ENCODE measurements around the gene USP9X. TPM values are rescaled to one million over a fixed set of nuclear protein-coding genes. Genes with fewer than 3 reads are reported as not detected.

USP9X gene
- total and polyA plus RNA-seq, 2 of the 8 experiments (the other 6 are each of a cell fraction or from before 2014, with no cell fraction given) = 79.2 to 300 TPM

GRCh38 chrX:41087201-41087600, 2.0 kb downstream of the USP9X start (continued):
- TF ChIP-seq, protein P1, sequence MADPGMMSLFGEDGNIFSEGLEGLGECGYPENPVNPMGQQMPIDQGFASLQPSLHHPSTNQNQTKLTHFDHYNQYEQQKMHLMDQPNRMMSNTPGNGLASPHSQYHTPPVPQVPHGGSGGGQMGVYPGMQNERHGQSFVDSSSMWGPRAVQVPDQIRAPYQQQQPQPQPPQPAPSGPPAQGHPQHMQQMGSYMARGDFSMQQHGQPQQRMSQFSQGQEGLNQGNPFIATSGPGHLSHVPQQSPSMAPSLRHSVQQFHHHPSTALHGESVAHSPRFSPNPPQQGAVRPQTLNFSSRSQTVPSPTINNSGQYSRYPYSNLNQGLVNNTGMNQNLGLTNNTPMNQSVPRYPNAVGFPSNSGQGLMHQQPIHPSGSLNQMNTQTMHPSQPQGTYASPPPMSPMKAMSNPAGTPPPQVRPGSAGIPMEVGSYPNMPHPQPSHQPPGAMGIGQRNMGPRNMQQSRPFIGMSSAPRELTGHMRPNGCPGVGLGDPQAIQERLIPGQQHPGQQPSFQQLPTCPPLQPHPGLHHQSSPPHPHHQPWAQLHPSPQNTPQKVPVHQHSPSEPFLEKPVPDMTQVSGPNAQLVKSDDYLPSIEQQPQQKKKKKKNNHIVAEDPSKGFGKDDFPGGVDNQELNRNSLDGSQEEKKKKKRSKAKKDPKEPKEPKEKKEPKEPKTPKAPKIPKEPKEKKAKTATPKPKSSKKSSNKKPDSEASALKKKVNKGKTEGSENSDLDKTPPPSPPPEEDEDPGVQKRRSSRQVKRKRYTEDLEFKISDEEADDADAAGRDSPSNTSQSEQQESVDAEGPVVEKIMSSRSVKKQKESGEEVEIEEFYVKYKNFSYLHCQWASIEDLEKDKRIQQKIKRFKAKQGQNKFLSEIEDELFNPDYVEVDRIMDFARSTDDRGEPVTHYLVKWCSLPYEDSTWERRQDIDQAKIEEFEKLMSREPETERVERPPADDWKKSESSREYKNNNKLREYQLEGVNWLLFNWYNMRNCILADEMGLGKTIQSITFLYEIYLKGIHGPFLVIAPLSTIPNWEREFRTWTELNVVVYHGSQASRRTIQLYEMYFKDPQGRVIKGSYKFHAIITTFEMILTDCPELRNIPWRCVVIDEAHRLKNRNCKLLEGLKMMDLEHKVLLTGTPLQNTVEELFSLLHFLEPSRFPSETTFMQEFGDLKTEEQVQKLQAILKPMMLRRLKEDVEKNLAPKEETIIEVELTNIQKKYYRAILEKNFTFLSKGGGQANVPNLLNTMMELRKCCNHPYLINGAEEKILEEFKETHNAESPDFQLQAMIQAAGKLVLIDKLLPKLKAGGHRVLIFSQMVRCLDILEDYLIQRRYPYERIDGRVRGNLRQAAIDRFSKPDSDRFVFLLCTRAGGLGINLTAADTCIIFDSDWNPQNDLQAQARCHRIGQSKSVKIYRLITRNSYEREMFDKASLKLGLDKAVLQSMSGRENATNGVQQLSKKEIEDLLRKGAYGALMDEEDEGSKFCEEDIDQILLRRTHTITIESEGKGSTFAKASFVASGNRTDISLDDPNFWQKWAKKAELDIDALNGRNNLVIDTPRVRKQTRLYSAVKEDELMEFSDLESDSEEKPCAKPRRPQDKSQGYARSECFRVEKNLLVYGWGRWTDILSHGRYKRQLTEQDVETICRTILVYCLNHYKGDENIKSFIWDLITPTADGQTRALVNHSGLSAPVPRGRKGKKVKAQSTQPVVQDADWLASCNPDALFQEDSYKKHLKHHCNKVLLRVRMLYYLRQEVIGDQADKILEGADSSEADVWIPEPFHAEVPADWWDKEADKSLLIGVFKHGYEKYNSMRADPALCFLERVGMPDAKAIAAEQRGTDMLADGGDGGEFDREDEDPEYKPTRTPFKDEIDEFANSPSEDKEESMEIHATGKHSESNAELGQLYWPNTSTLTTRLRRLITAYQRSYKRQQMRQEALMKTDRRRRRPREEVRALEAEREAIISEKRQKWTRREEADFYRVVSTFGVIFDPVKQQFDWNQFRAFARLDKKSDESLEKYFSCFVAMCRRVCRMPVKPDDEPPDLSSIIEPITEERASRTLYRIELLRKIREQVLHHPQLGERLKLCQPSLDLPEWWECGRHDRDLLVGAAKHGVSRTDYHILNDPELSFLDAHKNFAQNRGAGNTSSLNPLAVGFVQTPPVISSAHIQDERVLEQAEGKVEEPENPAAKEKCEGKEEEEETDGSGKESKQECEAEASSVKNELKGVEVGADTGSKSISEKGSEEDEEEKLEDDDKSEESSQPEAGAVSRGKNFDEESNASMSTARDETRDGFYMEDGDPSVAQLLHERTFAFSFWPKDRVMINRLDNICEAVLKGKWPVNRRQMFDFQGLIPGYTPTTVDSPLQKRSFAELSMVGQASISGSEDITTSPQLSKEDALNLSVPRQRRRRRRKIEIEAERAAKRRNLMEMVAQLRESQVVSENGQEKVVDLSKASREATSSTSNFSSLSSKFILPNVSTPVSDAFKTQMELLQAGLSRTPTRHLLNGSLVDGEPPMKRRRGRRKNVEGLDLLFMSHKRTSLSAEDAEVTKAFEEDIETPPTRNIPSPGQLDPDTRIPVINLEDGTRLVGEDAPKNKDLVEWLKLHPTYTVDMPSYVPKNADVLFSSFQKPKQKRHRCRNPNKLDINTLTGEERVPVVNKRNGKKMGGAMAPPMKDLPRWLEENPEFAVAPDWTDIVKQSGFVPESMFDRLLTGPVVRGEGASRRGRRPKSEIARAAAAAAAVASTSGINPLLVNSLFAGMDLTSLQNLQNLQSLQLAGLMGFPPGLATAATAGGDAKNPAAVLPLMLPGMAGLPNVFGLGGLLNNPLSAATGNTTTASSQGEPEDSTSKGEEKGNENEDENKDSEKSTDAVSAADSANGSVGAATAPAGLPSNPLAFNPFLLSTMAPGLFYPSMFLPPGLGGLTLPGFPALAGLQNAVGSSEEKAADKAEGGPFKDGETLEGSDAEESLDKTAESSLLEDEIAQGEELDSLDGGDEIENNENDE (IDR thresholded peaks at IDR 0.05; ENCODE audit: insufficient replicate concordance, low read length) = no peak
- TF ChIP-seq CHD2 (IDR thresholded peaks at IDR 0.05; ENCODE audit: low read length) (no peak), RXRA (IDR thresholded peaks at IDR 0.05; ENCODE audit: insufficient read depth, low read depth, low read length) (no peak), RBBP5 (IDR thresholded peaks at IDR 0.05; ENCODE audit: borderline replicate concordance, low read depth, low read length) (no peak), E2F6 (IDR thresholded peaks at IDR 0.05) (no peak), TAF7 (optimal IDR thresholded peaks at IDR 0.05; ENCODE audit: borderline replicate concordance, low read depth, low read length) (no peak), POU5F1 (IDR thresholded peaks at IDR 0.05; ENCODE audit: low read depth, low read length) (no peak), KDM4A (IDR thresholded peaks at IDR 0.05; ENCODE audit: low read depth, low read length, severe bottlenecking) (no peak), SP4 (IDR thresholded peaks at IDR 0.05; ENCODE audit: low read length) (no peak), SUZ12 (IDR thresholded peaks at IDR 0.05; ENCODE audit: low read length) (no peak), POLR2AphosphoS5 (IDR thresholded peaks at IDR 0.05; ENCODE audit: low read depth, low read length) (no peak), SP1 (IDR thresholded peaks at IDR 0.05; ENCODE audit: low read depth, low read length) (no peak)

Data from H1 (cell line).